Vagina (tissue), 2 donors: ENCODE results near the gene ZEB2. TPM values are rescaled to one million over a fixed set of nuclear protein-coding genes. Genes with fewer than 3 reads are reported as not detected.

ENCODE experiments used
- DNase-seq, 2 donors: peaks; one replicate each; pipeline ENCODE4 v3.0.0-alpha.2; 2017; ENCODE audit errors: extremely low spot score in 2 of 2
- H3K27ac ChIP-seq: fragments of 200-600 bp; sonication (generic); one replicate; pipeline ENCODE4 v1.5.1; 2019
- H3K27me3 ChIP-seq: fragments of 200-600 bp; sonication (generic); one replicate; pipeline ENCODE4 v1.5.1; 2019
- H3K36me3 ChIP-seq, 2 donors: fragments of 200-600 bp; sonication (generic); one replicate each; pipeline ENCODE4 v1.5.1; 2017 to 2019
- H3K4me1 ChIP-seq: fragments of 200-600 bp; sonication (generic); one replicate; pipeline ENCODE4 v1.5.1; 2019
- H3K4me3 ChIP-seq, 2 donors: fragments of 200-600 bp; sonication (generic); 1 replicate in 1 of 2; 2 replicates in 1 of 2; pipeline ENCODE4 v1.5.1; 2016 to 2019
- H3K9me3 ChIP-seq: fragments of 200-600 bp; sonication (generic); one replicate; pipeline ENCODE4 v1.5.1; 2019
- CTCF ChIP-seq, 3 experiments: fragments of 450-650 bp in 2 of 3; fragments of 200-600 bp in 1 of 3; sonication (generic) in 1 of 3; IDR thresholded peaks; one replicate each; pipeline ENCODE4 v1.5.1; 2017 to 2019; ENCODE audit warnings: antibody characterized with exemption in 3 of 3, mild to moderate bottlenecking in 2 of 3, moderate library complexity in 2 of 3
- POLR2A ChIP-seq, 2 donors: fragments of 450-650 bp; IDR thresholded peaks; one replicate each; pipeline ENCODE4 v1.6.1; 2017; ENCODE audit warnings: antibody characterized with exemption in 2 of 2, mild to moderate bottlenecking in 2 of 2, moderate library complexity in 2 of 2
- POLR2AphosphoS5 ChIP-seq, 2 donors: sonication (generic); formaldehyde crosslinking; IDR thresholded peaks; one replicate each; pipeline ENCODE4 v1.9.0; 2017; ENCODE audit warnings: antibody characterized with exemption in 2 of 2, mild to moderate bottlenecking in 2 of 2, low read depth in 1 of 2; ENCODE audit not compliant: insufficient read depth in 1 of 2
- intact Hi-C: fragments of 100-400 bp; cut with DNase I; formaldehyde crosslinking; loops from one replicate; pipeline ENCODE4 v1.15.1; 2023
- total RNA-seq: library from RNA; depleted of rRNA; stranded (reverse); fragments of >200 nt; gene quantifications from one replicate; pipeline ENCODE4 v1.2.3, GENCODE V29; 2016

Gene ZEB2
- total RNA-seq, 1 donor from 2014 or later: 63.6 TPM

GRCh38 chr2:144533221-144533620 is 13.3 kb upstream of the ZEB2 start:
- intact Hi-C loops: no loop called here
- H3K27me3 ChIP-seq: no peaks in the 10 kb centered on the region
- TF ChIP-seq POLR2AphosphoS5 (IDR thresholded peaks at IDR 0.05; ENCODE audit: insufficient read depth in 1 of 2, low read depth in 1 of 2): no peak
- H3K9me3 ChIP-seq: no peaks in the 10 kb centered on the region
- H3K4me1 ChIP-seq: no peaks in the 10 kb centered on the region
- H3K27ac ChIP-seq: no peak overlapping the region
- DNase-seq: no peak
- H3K36me3 ChIP-seq: no peaks in the 10 kb centered on the region
- H3K4me3 ChIP-seq: no peak overlapping the region

GRCh38 chr2:144530596-144530995 is 10.7 kb upstream of the ZEB2 start:
- no peaks in the 10 kb centered on the region for H3K36me3 ChIP-seq
- no peak overlapping the region for H3K4me3 ChIP-seq
- no peaks in the 10 kb centered on the region for H3K4me1 ChIP-seq
- TF ChIP-seq POLR2A (IDR thresholded peaks at IDR 0.05): no peak
- TF ChIP-seq POLR2AphosphoS5 (IDR thresholded peaks at IDR 0.05; ENCODE audit: insufficient read depth in 1 of 2, low read depth in 1 of 2): no peak
- no peak for TF ChIP-seq CTCF (IDR thresholded peaks at IDR 0.05)
- H3K27me3 ChIP-seq: no peaks in the 10 kb centered on the region
- DNase-seq: no peak
- intact Hi-C loops: no loop called here
- no peaks in the 10 kb centered on the region for H3K9me3 ChIP-seq
- no peak overlapping the region for H3K27ac ChIP-seq

GRCh38 chr2:144529841-144530240 is 9.9 kb upstream of the ZEB2 start:
- DNase-seq: no peak
- Histone ChIP-seq H3K9me3 (no peaks in the 10 kb centered on the region), H3K27ac (no peak overlapping the region), H3K36me3 (no peaks in the 10 kb centered on the region), H3K4me1 (no peaks in the 10 kb centered on the region), H3K4me3 (no peak overlapping the region), H3K27me3 (no peaks in the 10 kb centered on the region)
- intact Hi-C loops: no loop called here
- TF ChIP-seq POLR2AphosphoS5 (IDR thresholded peaks at IDR 0.05; ENCODE audit: insufficient read depth in 1 of 2, low read depth in 1 of 2) (no peak), CTCF (IDR thresholded peaks at IDR 0.05) (no peak), POLR2A (IDR thresholded peaks at IDR 0.05) (no peak)

- Histone ChIP-seq H3K4me3 (no peak overlapping the region), H3K4me1 (peaks cover 5% of the 10 kb centered on the region), H3K9me3 (no peaks in the 10 kb centered on the region), H3K36me3 (no peaks in the 10 kb centered on the region), H3K27ac (peak overlapping the region; percentile 49), H3K27me3 (no peaks in the 10 kb centered on the region)
- DNase-seq: no peak
- TF ChIP-seq CTCF (IDR thresholded peaks at IDR 0.05) (no peak), POLR2AphosphoS5 (IDR thresholded peaks at IDR 0.05; ENCODE audit: insufficient read depth in 1 of 2, low read depth in 1 of 2) (no peak), POLR2A (IDR thresholded peaks at IDR 0.05) (no peak)
- intact Hi-C loops: no loop called here
Observed at GRCh38 chr2:144528108-144528507, 8.2 kb upstream of the ZEB2 start.

- Histone ChIP-seq H3K4me3 (no peak overlapping the region), H3K36me3 (no peaks in the 10 kb centered on the region), H3K9me3 (no peaks in the 10 kb centered on the region), H3K27me3 (no peaks in the 10 kb centered on the region), H3K27ac (peak overlapping the region; percentile 49), H3K4me1 (peaks cover 5% of the 10 kb centered on the region)
- intact Hi-C loops: no loop called here
- no peak for TF ChIP-seq CTCF (IDR thresholded peaks at IDR 0.05)
- no peak for TF ChIP-seq POLR2A (IDR thresholded peaks at IDR 0.05)
- TF ChIP-seq POLR2AphosphoS5 (IDR thresholded peaks at IDR 0.05; ENCODE audit: insufficient read depth in 1 of 2, low read depth in 1 of 2): no peak
- no peak for DNase-seq
Observed at GRCh38 chr2:144526831-144527230, 6.9 kb upstream of the ZEB2 start.
